Measurements from ENCODE around the gene SLC25A34.

Gene SLC25A34

GRCh38 chr1:15749399-15750291 is 13.6 kb downstream of the SLC25A34 start:
- DNase-seq (ENCODE audit: extremely low read depth in 1 of 2, low read depth in 1 of 2) = no peak

- DNase-seq (ENCODE audit: extremely low read depth in 1 of 2, low read depth in 1 of 2) = no peak
Measured at GRCh38 chr1:15750924-15751323, 14.9 kb downstream of the SLC25A34 start.

GRCh38 chr1:15751717-15752116 is 15.7 kb downstream of the SLC25A34 start:
- no peak for DNase-seq (ENCODE audit: extremely low read depth in 1 of 2, low read depth in 1 of 2)

DNA sequence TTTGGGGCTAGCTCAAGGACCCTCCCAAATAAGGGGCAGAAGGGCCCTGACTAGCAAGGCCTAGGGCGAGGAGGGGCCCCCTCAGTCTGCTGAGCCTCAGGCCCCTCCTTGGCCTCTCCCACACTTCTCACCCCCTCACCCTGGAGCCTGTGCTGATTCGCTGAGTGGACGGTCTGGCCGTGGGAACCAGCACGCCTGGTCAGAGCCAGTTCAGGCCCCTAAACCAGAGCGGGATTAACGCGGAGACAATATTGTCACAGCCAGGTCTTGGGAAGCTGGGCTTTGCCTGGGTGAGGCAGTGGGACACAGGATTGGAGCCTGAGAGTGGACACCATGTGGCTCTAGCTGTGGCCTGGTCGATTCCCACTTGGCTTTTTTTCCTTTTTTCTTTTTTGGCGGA is 17.7 kb downstream of the SLC25A34 start:
- no peak for DNase-seq (ENCODE audit: extremely low read depth in 1 of 2, low read depth in 1 of 2)

- no peak for DNase-seq (ENCODE audit: extremely low read depth in 1 of 2, low read depth in 1 of 2)
Measured at GRCh38 chr1:15755021-15755645, 19.1 kb downstream of the SLC25A34 start.

GRCh38 chr1:15755646-15756040 is 19.6 kb downstream of the SLC25A34 start:
- no peak for DNase-seq (ENCODE audit: extremely low read depth in 1 of 2, low read depth in 1 of 2)

GRCh38 chr1:15756143-15757015 is 20.3 kb downstream of the SLC25A34 start:
- DNase-seq (ENCODE audit: extremely low read depth in 1 of 2, low read depth in 1 of 2) = no peak

DNA sequence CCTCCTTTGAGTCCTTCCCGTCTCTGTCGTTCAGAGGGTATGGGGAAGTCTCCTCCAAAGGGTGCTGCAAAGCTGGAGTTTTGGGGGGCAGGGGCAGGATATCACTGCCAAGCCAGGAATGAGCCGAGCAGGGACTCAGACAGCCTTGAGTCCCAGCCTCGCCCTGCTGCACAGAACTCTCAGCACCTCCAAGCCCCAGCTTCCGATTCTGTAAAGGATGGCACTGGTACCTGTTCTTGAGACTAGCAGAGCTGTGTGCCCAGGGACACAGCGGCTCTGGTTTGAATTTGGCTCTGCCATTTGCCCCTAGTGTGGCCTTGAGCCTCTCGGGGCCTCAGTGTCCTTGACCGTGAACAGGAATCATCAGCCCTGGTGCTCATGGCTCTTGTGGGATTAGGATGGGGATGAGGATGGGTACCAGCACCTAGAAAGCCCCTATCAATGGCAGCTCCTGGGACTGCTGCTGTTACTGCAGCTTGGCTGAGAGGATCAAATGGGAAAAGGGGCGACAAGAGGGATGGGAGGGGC is 21.0 kb downstream of the SLC25A34 start:
- DNase-seq (ENCODE audit: extremely low read depth in 1 of 2, low read depth in 1 of 2) = no peak

- no peak for DNase-seq (ENCODE audit: extremely low read depth in 1 of 2, low read depth in 1 of 2)
Measured at GRCh38 chr1:15757575-15758342, 21.7 kb downstream of the SLC25A34 start.

- DNase-seq (ENCODE audit: extremely low read depth in 1 of 2, low read depth in 1 of 2) = no peak
Measured at GRCh38 chr1:15758343-15758931, 22.4 kb downstream of the SLC25A34 start, which contains the start of gene FBLIM1. TSS of gene FBLIM1 (plus strand) at chr1:15758795. CDS start at chr1:15764984, 6,189 bp downstream.

- no peak for DNase-seq (ENCODE audit: extremely low read depth in 1 of 2, low read depth in 1 of 2)
Measured at GRCh38 chr1:15758953-15759661, 23.0 kb downstream of the SLC25A34 start.

DNA sequence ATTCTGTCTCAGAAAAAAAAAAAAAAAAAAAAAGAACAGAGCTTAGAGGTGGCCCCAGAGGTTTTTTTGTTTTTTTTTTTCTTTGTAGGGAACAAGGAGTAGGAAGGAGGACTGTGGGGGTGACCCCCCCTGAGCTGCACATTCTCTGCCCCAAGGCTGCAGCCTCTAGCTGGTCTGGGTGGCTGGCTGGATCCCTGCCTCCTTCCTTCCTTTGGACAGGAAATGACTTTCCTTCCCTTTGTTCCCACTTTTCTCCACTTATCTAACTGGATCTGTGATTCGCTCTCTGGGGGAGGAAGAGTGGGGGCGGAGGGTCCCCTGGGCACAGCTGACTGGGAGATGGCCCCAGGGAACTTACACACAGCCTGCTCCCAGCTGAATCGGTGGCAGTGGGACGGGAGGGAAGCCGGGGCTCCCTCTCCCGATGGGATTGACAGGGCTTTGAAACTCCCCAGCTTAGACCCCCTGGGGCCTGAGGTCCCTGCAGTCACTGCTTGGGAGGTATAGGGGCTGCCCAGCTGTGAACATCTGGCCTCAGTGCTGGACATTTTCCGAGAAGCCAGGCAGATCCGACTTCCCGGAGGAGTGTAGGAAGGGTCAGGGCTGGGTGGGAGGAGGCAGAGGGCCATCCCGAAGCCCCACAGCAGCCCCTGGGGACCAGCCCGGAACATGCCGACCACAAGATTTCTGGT is 24.6 kb downstream of the SLC25A34 start:
- DNase-seq (ENCODE audit: extremely low read depth in 1 of 2, low read depth in 1 of 2) = no peak

DNA sequence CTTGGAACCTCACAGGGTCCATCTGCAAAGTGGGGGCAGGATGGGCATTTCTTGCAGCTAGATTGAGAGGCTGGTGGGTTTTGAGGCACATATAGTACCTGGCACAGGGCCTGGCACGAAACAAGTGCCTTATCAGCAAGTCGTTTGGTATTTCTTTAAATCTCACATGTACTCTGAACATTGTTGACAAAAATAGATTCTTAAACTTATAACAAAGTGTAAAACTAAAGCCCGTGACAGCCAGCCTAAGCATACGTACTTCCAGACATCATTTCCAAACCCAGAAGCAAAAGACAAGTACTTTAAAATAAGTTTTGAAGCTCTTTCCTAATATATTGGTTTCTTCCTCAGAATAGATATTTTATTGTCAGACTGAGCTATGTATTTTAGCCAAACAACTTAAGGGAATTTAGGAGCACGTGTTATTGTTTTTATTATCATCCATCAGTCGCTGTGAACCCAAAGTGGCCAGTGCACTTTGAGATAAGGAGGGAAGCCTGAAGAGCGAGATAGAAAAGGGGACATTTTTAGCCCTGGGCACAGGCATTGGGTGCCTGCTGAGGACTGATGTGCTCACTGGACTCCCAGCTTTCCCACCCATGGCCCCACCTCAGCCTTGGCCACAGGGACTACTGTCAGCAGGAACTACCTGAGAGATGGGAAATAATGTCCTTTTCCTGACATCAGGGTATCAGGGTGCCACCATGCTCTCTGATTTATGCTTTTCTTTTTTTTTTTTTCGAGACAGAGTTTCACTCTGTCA is 25.5 kb downstream of the SLC25A34 start:
- DNase-seq (ENCODE audit: extremely low read depth in 1 of 2, low read depth in 1 of 2) = no peak

- no peak for DNase-seq (ENCODE audit: extremely low read depth in 1 of 2, low read depth in 1 of 2)
Measured at GRCh38 chr1:15762546-15762945, 26.5 kb downstream of the SLC25A34 start.

DNA sequence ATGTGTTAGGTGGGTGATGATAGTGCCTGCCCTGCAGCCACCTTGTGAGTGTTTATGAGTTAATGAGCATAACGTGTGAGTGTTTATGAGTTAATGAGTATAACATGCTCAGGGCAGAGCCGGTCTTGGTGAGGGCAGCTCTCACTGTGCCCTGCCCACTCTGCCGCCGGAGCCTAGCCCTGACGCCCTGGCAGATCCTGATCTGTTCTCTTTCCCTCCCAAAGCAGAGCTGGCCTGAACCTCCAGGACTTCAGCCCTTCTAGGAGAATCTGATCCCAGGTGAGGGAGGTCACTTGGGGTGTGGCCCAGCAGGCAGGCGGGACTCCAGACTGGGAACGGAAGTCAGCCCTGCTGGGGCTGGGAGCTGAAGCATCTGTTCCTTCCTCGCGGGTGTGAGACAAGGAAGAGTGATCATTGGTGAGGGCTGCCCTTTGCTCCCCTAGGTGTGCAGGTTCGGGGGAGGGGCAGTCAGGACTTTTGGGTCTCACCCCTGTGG is 28.3 kb downstream of the SLC25A34 start:
- no peak for DNase-seq (ENCODE audit: extremely low read depth in 1 of 2, low read depth in 1 of 2)

GRCh38 chr1:15764890-15765289 is 28.8 kb downstream of the SLC25A34 start:
- no peak for DNase-seq (ENCODE audit: extremely low read depth in 1 of 2, low read depth in 1 of 2)

DNA sequence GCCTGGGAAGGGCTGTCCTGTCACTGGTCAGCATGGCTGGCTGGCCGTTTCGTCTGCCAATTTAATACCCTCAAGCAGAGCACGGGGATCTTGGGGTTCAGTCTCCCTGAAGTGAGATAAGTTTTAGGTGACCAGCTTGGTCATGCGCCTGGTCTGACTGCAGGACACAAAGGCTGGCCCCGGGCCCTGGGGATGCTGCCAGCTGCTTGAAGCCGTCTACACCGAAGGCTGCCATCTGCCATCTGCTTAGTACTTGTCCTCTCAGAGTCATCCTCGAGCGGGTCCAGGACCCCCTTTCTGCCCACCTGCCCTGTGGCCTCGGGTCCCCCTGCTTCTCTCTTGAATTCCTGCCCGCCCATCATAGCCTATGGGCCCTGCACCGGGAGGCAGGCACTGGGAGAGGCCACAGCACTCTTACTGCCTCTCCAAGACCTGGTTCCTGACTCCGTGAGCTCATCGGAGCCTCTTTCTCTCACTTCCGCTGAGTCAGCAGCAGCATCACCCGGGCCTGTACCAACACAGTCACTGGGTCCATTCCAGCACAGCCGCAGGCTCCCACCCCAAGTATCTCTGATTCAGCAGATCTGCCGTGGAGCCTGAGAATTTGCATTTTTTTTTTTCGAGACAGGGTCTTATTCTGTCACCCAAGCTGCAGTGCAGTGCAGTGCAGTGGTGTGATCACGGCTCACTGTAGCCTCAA is 29.6 kb downstream of the SLC25A34 start:
- DNase-seq (ENCODE audit: extremely low read depth in 1 of 2, low read depth in 1 of 2) = no peak

All from stimulated activated CD8-positive, alpha-beta memory T cell treated with anti-CD3 and anti-CD28 coated beads, Interleukin-7, amount 100 ng/mL, for 48 hours (primary cell).